Brain microvascular endothelial cell (primary cell): ENCODE measurements around the gene PFKFB3.
A peak's percentile ranks its signal among the peaks of the same experiment; 100 is the strongest.

ENCODE experiments used
- DNase-seq: peaks from one replicate; pipeline ENCODE4 v3.0.0-alpha.2; 2020
- H3K27ac ChIP-seq: fragments of 250-450 bp; sonication (Bioruptor Pico); 2 replicates; pipeline ENCODE4 v1.5.1; 2020; ENCODE audit warnings: mild to moderate bottlenecking, moderate library complexity
- H3K27me3 ChIP-seq: fragments of 250-450 bp; sonication (Bioruptor Pico); replicated peaks from 2 replicates; pipeline ENCODE4 v1.5.1; 2020; ENCODE audit warnings: mild to moderate bottlenecking
- H3K36me3 ChIP-seq: fragments of 250-450 bp; sonication (Bioruptor Pico); replicated peaks from 2 replicates; pipeline ENCODE4 v1.5.1; 2020; ENCODE audit warnings: mild to moderate bottlenecking
- H3K4me3 ChIP-seq: 2 replicates; pipeline ENCODE4 v1.5.1; 2011; ENCODE audit warnings: low read depth, mild to moderate bottlenecking, control low read depth, low read length, moderate library complexity
- CTCF ChIP-seq: IDR thresholded peaks from 2 replicates; pipeline ENCODE4 v1.5.1; 2011; ENCODE audit warnings: low read depth, mild to moderate bottlenecking, moderate library complexity, low read length, control low read depth, inconsistent platforms; ENCODE audit errors: missing control alignments
- in situ Hi-C: cut with HindIII; loops from 2 replicates; pipeline ENCODE4 v1.10.0; 2017; ENCODE audit warnings: low sequenced_read_pairs, low pct_ligation_motif_present

PFKFB3 gene

GRCh38 chr10:6200734-6201515 is 1.8 kb upstream of the PFKFB3 start:
- Histone ChIP-seq H3K27ac (no peak overlapping the region), H3K27me3 (no peaks in the 10 kb centered on the region), H3K36me3 (no peaks in the 10 kb centered on the region), H3K4me3 (peak overlapping the region; percentile 49)
- no peak for TF ChIP-seq CTCF
- DNase-seq: no peak
- in situ Hi-C loops: no loop called here

- no peak for TF ChIP-seq CTCF
- in situ Hi-C loops: no loop called here
- Histone ChIP-seq H3K36me3 (no peaks in the 10 kb centered on the region), H3K27ac (no peak overlapping the region), H3K4me3 (peak overlapping the region; percentile 49), H3K27me3 (no peaks in the 10 kb centered on the region)
- no peak for DNase-seq
Measured at GRCh38 chr10:6201516-6201975, 1.2 kb upstream of the PFKFB3 start.

- DNase-seq: no peak
- no peak for TF ChIP-seq CTCF
- Histone ChIP-seq H3K27ac (no peak overlapping the region), H3K4me3 (peak overlapping the region; percentile 49), H3K36me3 (no peaks in the 10 kb centered on the region), H3K27me3 (no peaks in the 10 kb centered on the region)
- in situ Hi-C loops: no loop called here
Measured at GRCh38 chr10:6202098-6202683, 541 bp upstream of the PFKFB3 start.

GRCh38 chr10:6203331-6204062 is 765 bp downstream of the PFKFB3 start:
- Histone ChIP-seq H3K4me3 (peak overlapping the region; percentile 69), H3K36me3 (no peaks in the 10 kb centered on the region), H3K27me3 (no peaks in the 10 kb centered on the region), H3K27ac (peak overlapping the region; percentile 92)
- no peak for TF ChIP-seq CTCF
- DNase-seq: no peak
- in situ Hi-C loops: no loop called here

GRCh38 chr10:6204063-6204340 is 1.3 kb downstream of the PFKFB3 start:
- peak overlapping the region; percentile 92 for H3K27ac ChIP-seq

More at GRCh38 chr10:6204063-6204340, 1.3 kb downstream of the PFKFB3 start:
- in situ Hi-C loops: no loop called here
- H3K27me3 ChIP-seq: no peaks in the 10 kb centered on the region
- DNase-seq: no peak
- peak overlapping the region; percentile 69 for H3K4me3 ChIP-seq
- H3K36me3 ChIP-seq: no peaks in the 10 kb centered on the region
- no peak for TF ChIP-seq CTCF
